OCI-LY1 (cell line): ENCODE measurements around the gene SLC38A7.

Experiments
- H2AFZ ChIP-seq: fragments of 200-600 bp; sonication (generic), shearing (Covaris generic); 2 replicates; pipeline ENCODE4 v1.6.0; 2014; ENCODE audit warnings: antibody characterized with exemption, mild to moderate bottlenecking, low read length
- H3F3A ChIP-seq: fragments of 200-600 bp; sonication (generic), shearing (Covaris generic); 2 replicates; pipeline ENCODE4 v1.6.0; 2014; ENCODE audit warnings: mild to moderate bottlenecking, antibody characterized with exemption, low read length, moderate library complexity; ENCODE audit not compliant: insufficient read depth
- H3K27ac ChIP-seq: fragments of 200-600 bp; sonication (generic); 2 replicates; pipeline ENCODE4 v1.5.1; 2014; ENCODE audit warnings: low read length, mixed run types, mild to moderate bottlenecking, low read depth; ENCODE audit not compliant: poor library complexity, severe bottlenecking
- H3K27me3 ChIP-seq: fragments of 200-600 bp; sonication (generic); 2 replicates; pipeline ENCODE4 v1.6.0; 2014; ENCODE audit warnings: antibody characterized with exemption, mild to moderate bottlenecking, low read length, moderate library complexity; ENCODE audit not compliant: insufficient read depth
- H3K36me3 ChIP-seq: fragments of 200-600 bp; sonication (generic); 2 replicates; pipeline ENCODE4 v1.6.1; 2014; ENCODE audit warnings: mild to moderate bottlenecking, antibody characterized with exemption, low read length, moderate library complexity, mixed read lengths; ENCODE audit not compliant: insufficient read depth
- H3K4me1 ChIP-seq: fragments of 200-600 bp; sonication (generic); 2 replicates; pipeline ENCODE4 v1.5.1; 2014; ENCODE audit warnings: mild to moderate bottlenecking, low read length, moderate library complexity; ENCODE audit not compliant: insufficient read depth, severe bottlenecking
- H3K4me2 ChIP-seq: fragments of 200-600 bp; sonication (generic), shearing (Covaris generic); 2 replicates; pipeline ENCODE4 v1.6.1; 2014; ENCODE audit warnings: low read length
- H3K4me3 ChIP-seq: fragments of 200-600 bp; sonication (generic); 2 replicates; pipeline ENCODE4 v1.5.1; 2014; ENCODE audit warnings: low read length, low read depth, mild to moderate bottlenecking, mixed read lengths; ENCODE audit not compliant: poor library complexity, severe bottlenecking
- H3K79me2 ChIP-seq: fragments of 200-600 bp; shearing (Covaris generic); 2 replicates; pipeline ENCODE4 v1.6.1; 2016; ENCODE audit warnings: mixed run types, low read length, mixed read lengths; ENCODE audit not compliant: insufficient read depth
- H3K9ac ChIP-seq: fragments of 200-600 bp; sonication (generic), shearing (Covaris generic); 2 replicates; pipeline ENCODE4 v1.6.1; 2014; ENCODE audit warnings: mild to moderate bottlenecking, low read length, mixed read lengths
- H3K9me2 ChIP-seq: fragments of 200-600 bp; sonication (generic), shearing (Covaris generic); 2 replicates; pipeline ENCODE4 v1.6.1; 2014; ENCODE audit warnings: low read depth, mild to moderate bottlenecking, low read length, mixed read lengths
- H3K9me3 ChIP-seq: fragments of 200-600 bp; shearing (Covaris generic); 2 replicates; pipeline ENCODE4 v1.6.1; 2014; ENCODE audit warnings: low read length, mixed read lengths
- H4K20me1 ChIP-seq: fragments of 200-600 bp; sonication (generic), shearing (Covaris generic); 2 replicates; pipeline ENCODE4 v1.6.0; 2016; ENCODE audit warnings: mild to moderate bottlenecking, low read length; ENCODE audit not compliant: insufficient read depth
- CTCF ChIP-seq: fragments of 200-600 bp; sonication (generic), shearing (Covaris generic); IDR thresholded peaks from 2 replicates; pipeline ENCODE4 v1.5.1; 2017; ENCODE audit warnings: mild to moderate bottlenecking, antibody characterized with exemption, low read length, moderate library complexity, mixed read lengths
- EZH2 ChIP-seq: fragments of 200-600 bp; sonication (generic), shearing (Covaris generic); IDR thresholded peaks from 2 replicates; pipeline ENCODE4 v1.8.0; 2017; ENCODE audit warnings: borderline replicate concordance, mixed run types, mild to moderate bottlenecking, antibody characterized with exemption, low read length, moderate library complexity, mixed read lengths

The SLC38A7 gene

DNA sequence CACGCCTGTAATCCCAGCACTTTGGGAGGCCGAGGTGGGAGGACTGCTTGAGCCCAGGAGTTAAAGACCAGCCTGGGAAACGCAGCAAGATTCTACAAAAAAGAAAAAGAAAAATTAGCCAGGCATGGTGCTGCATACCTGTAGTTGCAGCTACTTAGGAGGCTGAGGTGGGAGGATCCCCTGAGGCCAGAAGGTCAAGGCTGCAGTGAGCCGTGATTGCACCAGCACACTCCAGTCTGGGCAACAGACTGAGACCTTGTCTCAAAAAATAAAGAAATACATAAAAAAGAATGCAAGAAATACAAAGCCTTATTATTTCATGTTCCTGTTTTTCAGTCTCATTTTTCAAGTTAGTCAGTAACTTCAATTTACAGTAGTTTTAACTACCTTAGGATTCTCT is 49.1 kb downstream of the SLC38A7 start:
- TF ChIP-seq CTCF (no peak), EZH2 (no peak)
- H3K27ac ChIP-seq: no peak overlapping the region
- H3K9me3 ChIP-seq: no peaks in the 10 kb centered on the region
- H3K4me1 ChIP-seq: peaks cover 3% of the 10 kb centered on the region
- no peaks in the 10 kb centered on the region for H3K79me2 ChIP-seq
- no peaks in the 10 kb centered on the region for H3K27me3 ChIP-seq
- H3K36me3 ChIP-seq: no peaks in the 10 kb centered on the region
- no peak overlapping the region for H3K4me3 ChIP-seq
- H2AFZ ChIP-seq: no peak overlapping the region
- no peak overlapping the region for H3K4me2 ChIP-seq
- no peak overlapping the region for H3K9ac ChIP-seq
- no peaks in the 10 kb centered on the region for H3F3A ChIP-seq
- H3K9me2 ChIP-seq: no peaks in the 10 kb centered on the region
- no peaks in the 10 kb centered on the region for H4K20me1 ChIP-seq

DNA sequence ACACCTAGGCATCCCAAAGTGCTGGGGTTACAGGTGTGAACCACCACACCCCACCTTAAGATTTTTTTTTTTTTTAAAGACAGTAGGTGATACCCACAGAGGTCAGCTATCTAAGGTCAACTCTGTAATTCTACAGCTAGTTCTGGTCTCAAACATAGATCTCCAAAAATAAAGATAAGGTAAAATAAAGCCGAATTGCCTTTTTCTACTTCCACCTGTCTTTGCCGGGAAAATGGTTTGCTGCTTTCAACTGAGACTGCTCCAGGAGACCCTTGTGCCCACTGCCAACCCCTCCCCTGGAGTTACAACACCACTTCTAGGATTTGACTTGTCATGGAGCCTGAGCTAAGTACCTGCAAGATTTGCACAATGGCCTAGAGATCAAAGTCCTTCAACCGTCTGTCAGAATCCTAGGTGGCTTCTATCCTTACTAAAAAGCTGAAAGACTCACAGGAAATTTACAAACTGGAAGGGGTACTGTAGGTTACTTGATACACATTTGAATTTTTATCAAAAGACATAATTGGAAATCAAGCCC is 50.2 kb downstream of the SLC38A7 start:
- Histone ChIP-seq H3K36me3 (no peaks in the 10 kb centered on the region), H3K27me3 (no peaks in the 10 kb centered on the region), H4K20me1 (no peaks in the 10 kb centered on the region), H3F3A (no peaks in the 10 kb centered on the region), H3K9ac (no peak overlapping the region), H3K4me3 (no peak overlapping the region), H3K4me2 (no peak overlapping the region), H3K79me2 (peaks cover 3% of the 10 kb centered on the region), H3K27ac (no peak overlapping the region), H3K4me1 (peaks cover 4% of the 10 kb centered on the region), H3K9me3 (no peaks in the 10 kb centered on the region), H2AFZ (no peak overlapping the region), H3K9me2 (no peaks in the 10 kb centered on the region)
- TF ChIP-seq CTCF: no peak
- TF ChIP-seq EZH2: no peak

GRCh38 chr16:58629733-58630640 is 54.6 kb downstream of the SLC38A7 start, which contains the start of gene CNOT1:
Gene CNOT1 (minus strand): TSS chr16:58629826. CDS start chr16:58599337, 30,489 bp downstream.
- Histone ChIP-seq H3K27me3 (no peaks in the 10 kb centered on the region), H2AFZ (peak within 1 kb of the TSS; percentile 99), H3K9me3 (no peaks in the 10 kb centered on the region), H3K4me2 (peak within 1 kb of the TSS; percentile 92), H3K9ac (peak within 1 kb of the TSS; percentile 90), H3F3A (no peaks in the 10 kb centered on the region), H3K27ac (peak within 1 kb of the TSS; percentile 94), H3K9me2 (no peaks in the 10 kb centered on the region), H3K36me3 (peaks cover 30% of the 10 kb centered on the region), H4K20me1 (peaks cover 8% of the 10 kb centered on the region), H3K4me1 (peaks cover 31% of the 10 kb centered on the region), H3K79me2 (peaks cover 46% of the 10 kb centered on the region), H3K4me3 (peak within 1 kb of the TSS; percentile 76)
- TF ChIP-seq EZH2 (no peak), CTCF (no peak)
